Peyer's patch (tissue), 4 donors: ENCODE measurements around the gene ZBTB25. TPM values are rescaled to one million over a fixed set of nuclear protein-coding genes. Genes with fewer than 3 reads are reported as not detected.
A peak's percentile ranks its signal among the peaks of the same experiment; 100 is the strongest.

ENCODE experiments used
- DNase-seq, 3 donors: peaks; one replicate each; pipeline ENCODE4 v3.0.0-alpha.2; 2017 to 2019
- H3K27ac ChIP-seq, 4 donors: fragments of 200-600 bp; sonication (generic); one replicate each; pipeline ENCODE4 v1.5.1; 2016 to 2019
- H3K27me3 ChIP-seq, 2 donors: fragments of 200-600 bp; sonication (generic); one replicate each; pipeline ENCODE4 v1.5.1; 2019
- H3K36me3 ChIP-seq, 3 donors: fragments of 200-600 bp; sonication (generic); one replicate each; pipeline ENCODE4 v1.5.1; 2016 to 2019
- H3K4me1 ChIP-seq, 4 donors: fragments of 200-600 bp; sonication (generic); one replicate each; pipeline ENCODE4 v1.5.1; 2016 to 2019
- H3K4me3 ChIP-seq, 4 donors: fragments of 200-600 bp; sonication (generic); 1 replicate in 3 of 4; 2 replicates in 1 of 4; pipeline ENCODE4 v1.5.1; 2016 to 2019; ENCODE audit warnings: mild to moderate bottlenecking in 1 of 4
- H3K9me3 ChIP-seq, 4 donors: fragments of 200-600 bp; sonication (generic); one replicate each; pipeline ENCODE4 v1.5.1; 2016 to 2019; ENCODE audit warnings: mild to moderate bottlenecking in 1 of 4
- CTCF ChIP-seq, 6 experiments: fragments of 450-650 bp in 4 of 6; fragments of 200-600 bp in 2 of 6; sonication (generic) in 1 of 6; IDR thresholded peaks; one replicate each; pipeline ENCODE4 v1.5.1; 2017 to 2019; ENCODE audit warnings: antibody characterized with exemption in 6 of 6, mild to moderate bottlenecking in 3 of 6, moderate library complexity in 1 of 6
- POLR2A ChIP-seq, 2 donors: fragments of 450-650 bp; IDR thresholded peaks; one replicate each; pipeline ENCODE4 v1.5.1; 2017; ENCODE audit warnings: antibody characterized with exemption in 2 of 2, mild to moderate bottlenecking in 2 of 2, moderate library complexity in 2 of 2
- total RNA-seq, 4 donors: library from RNA; depleted of rRNA; stranded (reverse); fragments of >200 nt; gene quantifications; one replicate each; pipeline ENCODE4 v1.1.0, GENCODE V29; 2016

ZBTB25 gene
- total RNA-seq, 4 donors from 2014 or later: 4.2 to 12.1 (median 11.4) TPM

GRCh38 chr14:64465191-64465822, 38.3 kb downstream of the ZBTB25 start, which contains the start of gene AKAP5:
Gene AKAP5 (plus strand): TSS chr14:64465499. CDS start chr14:64468395, 2,896 bp downstream.
- no peaks in the 10 kb centered on the region for H3K9me3 ChIP-seq
- H3K36me3 ChIP-seq: no peaks in the 10 kb centered on the region
- peak; percentile 60 to 81 (median 74) for DNase-seq
- peak within 1 kb of the TSS; percentile 62 to 83 (median 70) for H3K27ac ChIP-seq
- no peaks in the 10 kb centered on the region for H3K27me3 ChIP-seq
- H3K4me3 ChIP-seq: peak within 1 kb of the TSS; percentile 69 to 89 (median 77)
- TF ChIP-seq CTCF (IDR thresholded peaks at IDR 0.05): no peak
- no peak for TF ChIP-seq POLR2A (IDR thresholded peaks at IDR 0.05)
- H3K4me1 ChIP-seq: peaks cover 0 to 5% (median 4%) of the 10 kb centered on the region in 4 donors

DNA sequence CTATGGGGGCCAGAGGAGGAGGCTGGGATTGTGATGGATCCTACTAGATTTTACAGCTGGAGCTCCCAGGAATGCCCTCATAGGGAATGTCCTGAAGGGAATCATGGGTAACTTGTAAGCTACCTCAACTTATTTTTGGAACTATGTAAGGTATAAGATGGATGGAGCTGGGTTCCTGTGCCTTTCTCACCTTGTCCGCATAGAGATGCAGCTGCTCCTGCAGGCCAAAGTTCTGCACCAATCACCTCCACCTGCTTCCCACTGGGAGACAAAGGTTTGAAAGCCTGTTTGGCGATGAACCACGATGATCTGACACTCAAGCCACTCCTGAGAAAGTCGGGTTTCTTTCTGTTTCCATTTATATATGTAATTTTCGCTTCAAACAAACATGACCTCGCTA, 39.0 kb downstream of the ZBTB25 start:
- TF ChIP-seq POLR2A (IDR thresholded peaks at IDR 0.05) (no peak), CTCF (IDR thresholded peaks at IDR 0.05) (no peak)
- Histone ChIP-seq H3K36me3 (peaks cover 0 to 4% (median 0%) of the 10 kb centered on the region in 3 donors), H3K4me1 (peaks cover 0 to 5% (median 4%) of the 10 kb centered on the region in 4 donors), H3K9me3 (no peaks in the 10 kb centered on the region), H3K27ac (peak overlapping the region in 2 of 4 donors; percentile 77 to 83), H3K27me3 (no peaks in the 10 kb centered on the region), H3K4me3 (peak overlapping the region; percentile 69 to 89 (median 77))
- DNase-seq: no peak

- TF ChIP-seq POLR2A (IDR thresholded peaks at IDR 0.05) (no peak), CTCF (IDR thresholded peaks at IDR 0.05) (no peak)
- Histone ChIP-seq H3K9me3 (no peaks in the 10 kb centered on the region), H3K4me3 (no peak overlapping the region), H3K27ac (no peak overlapping the region), H3K4me1 (peaks cover 0 to 5% (median 4%) of the 10 kb centered on the region in 4 donors), H3K36me3 (peaks cover 0 to 4% (median 0%) of the 10 kb centered on the region in 3 donors), H3K27me3 (no peaks in the 10 kb centered on the region)
- DNase-seq: no peak
Observed at GRCh38 chr14:64463873-64464272, 39.8 kb downstream of the ZBTB25 start.

DNA sequence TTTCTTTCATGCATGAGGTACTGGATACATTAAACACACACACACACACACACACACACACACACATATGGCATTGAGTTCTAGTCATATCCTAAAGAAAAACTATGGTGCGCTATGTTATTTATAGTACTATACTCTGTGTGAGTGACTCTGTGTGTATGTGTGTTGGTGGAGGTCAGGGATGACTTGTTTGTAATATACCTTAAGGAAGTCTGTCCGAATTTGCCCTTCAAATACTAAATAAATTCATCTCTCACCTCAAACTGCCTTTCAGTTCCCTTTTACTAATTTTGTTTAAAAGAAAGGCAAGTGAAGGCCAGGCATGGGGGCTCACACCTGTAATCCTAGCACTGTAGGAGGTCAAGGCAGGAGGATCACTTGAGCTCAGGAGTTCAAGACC, 40.4 kb downstream of the ZBTB25 start:
- Histone ChIP-seq H3K36me3 (peaks cover 0 to 4% (median 0%) of the 10 kb centered on the region in 3 donors), H3K27ac (no peak overlapping the region), H3K4me1 (peaks cover 0 to 5% (median 4%) of the 10 kb centered on the region in 4 donors), H3K9me3 (no peaks in the 10 kb centered on the region), H3K27me3 (no peaks in the 10 kb centered on the region), H3K4me3 (no peak overlapping the region)
- TF ChIP-seq CTCF (IDR thresholded peaks at IDR 0.05) (no peak), POLR2A (IDR thresholded peaks at IDR 0.05) (no peak)
- no peak for DNase-seq

- Histone ChIP-seq H3K9me3 (no peaks in the 10 kb centered on the region), H3K27ac (no peak overlapping the region), H3K36me3 (peaks cover 0 to 4% (median 0%) of the 10 kb centered on the region in 3 donors), H3K27me3 (no peaks in the 10 kb centered on the region), H3K4me1 (peaks cover 0 to 11% (median 4%) of the 10 kb centered on the region in 4 donors), H3K4me3 (no peak overlapping the region)
- no peak for DNase-seq
- no peak for TF ChIP-seq CTCF (IDR thresholded peaks at IDR 0.05)
- TF ChIP-seq POLR2A (IDR thresholded peaks at IDR 0.05): no peak
Observed at GRCh38 chr14:64461221-64461620, 42.4 kb downstream of the ZBTB25 start.
